DMS114 treated with DMSO at 0.1 percent for 48 hours (cell line): ENCODE measurements around the gene CCDC40.
"Not testable (repeated sequence)": the region's sequence is repeated elsewhere in the genome, so short reads cannot be mapped to it uniquely, and the experiment has no call there.

ENCODE experiments used
- DNase-seq: peaks from one replicate; lab custom pipeline; 2025; ENCODE audit not compliant: unreplicated experiment; lab: John Stamatoyannopoulos, UW

CCDC40 gene

DNA sequence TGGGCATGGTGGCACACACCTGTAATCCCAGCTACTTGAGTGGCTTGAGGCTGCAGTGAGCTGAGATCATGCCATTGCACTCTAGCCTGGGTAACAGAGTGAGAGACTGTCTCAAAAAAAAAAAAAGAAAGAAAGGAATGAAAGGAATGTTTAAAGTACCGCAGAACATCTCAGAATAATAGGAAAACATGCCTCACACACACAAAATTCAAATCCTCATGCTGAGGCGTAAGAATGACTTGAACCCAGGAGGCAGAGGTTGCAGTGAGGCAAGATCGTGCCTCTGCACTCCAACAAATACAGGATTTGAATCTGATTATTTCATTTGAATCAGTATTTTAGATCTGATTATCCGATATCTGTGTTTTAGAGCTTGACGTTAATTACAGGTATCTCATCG is 43.6 kb downstream of the CCDC40 start:
- DNase-seq = no peak

DNA sequence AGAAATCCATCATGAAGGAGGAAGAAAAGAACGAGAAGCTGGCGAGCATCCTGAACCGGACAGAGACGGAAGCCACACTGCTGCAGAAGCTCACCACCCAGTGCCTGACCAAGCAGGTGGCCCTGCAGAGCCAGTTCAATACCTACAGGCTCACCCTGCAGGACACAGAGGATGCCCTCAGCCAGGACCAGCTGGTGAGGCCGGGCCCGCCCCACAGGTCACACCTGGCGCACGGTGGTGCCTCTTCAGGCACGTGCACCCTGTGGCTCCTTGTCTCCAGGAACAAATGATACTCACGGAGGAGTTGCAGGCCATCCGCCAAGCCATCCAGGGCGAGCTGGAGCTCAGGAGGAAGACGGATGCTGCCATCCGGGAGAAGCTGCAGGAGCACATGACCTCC is 45.2 kb downstream of the CCDC40 start:
- no peak for DNase-seq

- peak; percentile 53 for DNase-seq
Observed at GRCh38 chr17:80082403-80083135, 46.1 kb downstream of the CCDC40 start.

DNA sequence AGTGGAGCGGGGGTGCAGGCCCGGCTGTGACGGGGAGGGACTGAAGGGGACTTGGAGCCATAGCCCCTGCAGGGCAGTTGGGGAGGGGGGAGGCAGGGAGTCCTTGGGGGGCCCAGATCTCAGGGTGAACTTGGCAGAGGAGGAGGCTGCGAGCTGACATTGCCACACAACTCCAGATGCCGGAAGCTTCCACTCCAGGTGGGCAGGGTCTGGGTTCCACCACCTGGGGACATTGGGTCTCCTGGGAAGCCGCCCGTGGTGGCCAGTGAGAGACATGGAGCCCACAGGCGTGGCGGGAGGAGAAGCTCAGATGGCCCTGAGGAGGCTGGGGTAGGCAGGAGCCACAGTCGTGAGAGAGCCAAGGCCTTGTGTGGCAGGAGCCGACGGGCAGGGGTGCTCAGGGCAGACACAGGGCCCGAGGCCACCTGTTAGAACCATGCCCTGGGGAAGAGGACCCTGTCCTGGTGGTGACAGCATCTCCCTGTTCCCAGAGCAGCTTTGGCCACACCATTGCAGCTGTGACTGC is 46.8 kb downstream of the CCDC40 start:
- DNase-seq = no peak

- DNase-seq = no peak
Observed at GRCh38 chr17:80084773-80085172, 48.3 kb downstream of the CCDC40 start.

DNA sequence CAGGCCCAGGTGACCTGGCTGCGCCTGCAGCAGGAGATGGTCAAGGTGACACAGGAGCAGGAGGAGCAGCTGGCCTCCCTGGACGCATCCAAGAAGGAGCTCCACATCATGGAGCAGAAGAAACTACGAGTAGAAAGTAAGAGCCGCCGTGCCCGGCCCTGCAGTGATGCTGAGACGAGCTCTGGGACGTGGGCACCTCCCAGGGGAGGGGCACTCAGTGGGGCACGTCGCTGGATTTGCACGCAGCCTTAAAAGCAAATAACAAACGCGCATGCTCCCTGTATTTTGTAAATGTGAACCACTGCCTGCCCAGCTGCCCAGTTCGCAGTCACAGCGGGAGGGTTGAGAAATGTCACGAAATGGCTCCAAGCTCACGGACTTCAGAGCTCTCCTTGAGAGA is 49.6 kb downstream of the CCDC40 start:
- no peak for DNase-seq

DNA sequence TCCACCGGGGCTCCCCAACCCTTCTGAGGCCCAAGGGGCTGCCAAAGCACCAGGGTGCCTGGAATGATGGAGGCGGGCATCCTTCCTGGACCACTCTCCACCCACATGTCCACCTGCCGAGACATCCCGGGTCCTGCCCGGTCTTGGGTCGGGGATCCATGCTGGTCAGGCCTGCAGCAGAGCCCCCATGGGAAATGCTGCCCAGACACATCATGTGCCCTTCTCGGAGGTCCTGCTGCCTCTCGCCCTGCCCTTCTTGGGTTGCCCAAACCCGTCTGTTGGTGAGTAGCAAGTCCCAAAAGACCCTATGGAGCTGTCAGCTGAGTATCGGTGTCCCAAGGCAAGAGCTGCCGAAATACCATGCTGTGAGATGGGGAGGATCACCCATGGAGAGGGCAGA is 50.2 kb downstream of the CCDC40 start:
- no peak for DNase-seq

GRCh38 chr17:80087346-80088265 is 51.2 kb downstream of the CCDC40 start:
- DNase-seq = no peak

GRCh38 chr17:80089762-80090161 is 53.3 kb downstream of the CCDC40 start:
- DNase-seq = no peak

DNA sequence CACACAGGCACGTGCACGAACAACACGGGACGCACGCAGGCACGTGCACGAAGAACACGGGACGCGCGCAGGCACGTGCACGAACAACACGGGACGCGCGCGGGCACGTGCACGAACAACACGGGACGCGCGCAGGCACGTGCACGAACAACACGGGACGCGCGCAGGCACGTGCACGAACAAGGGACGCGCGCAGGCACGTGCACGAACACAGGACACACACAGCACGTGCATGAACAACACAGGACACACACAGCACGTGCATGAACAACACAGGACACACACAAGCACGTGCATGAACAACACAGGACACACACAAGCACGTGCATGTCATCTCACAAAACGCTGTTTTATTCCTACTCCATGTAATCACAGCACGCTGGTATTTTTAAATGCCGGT is 53.7 kb downstream of the CCDC40 start:
- not testable (repeated sequence) for DNase-seq

DNA sequence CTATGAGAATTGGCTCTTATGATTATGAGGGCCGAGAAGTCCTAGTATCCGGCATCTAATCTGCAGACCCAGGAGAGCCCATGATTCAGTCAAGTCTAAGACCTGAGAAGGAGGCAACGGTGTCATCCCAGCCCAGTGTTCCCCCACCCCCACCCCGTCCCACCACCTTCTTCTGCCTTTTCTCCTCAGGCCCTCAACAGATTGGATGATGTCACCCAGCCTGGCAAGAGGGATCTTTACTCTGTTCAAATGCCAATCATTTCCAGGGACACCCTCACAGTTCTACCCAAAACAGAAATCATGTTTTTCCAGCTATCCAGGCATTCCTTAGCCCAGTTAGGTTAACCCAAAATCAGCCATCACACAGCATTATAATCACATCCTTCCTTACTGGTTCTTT is 54.9 kb downstream of the CCDC40 start:
- no peak for DNase-seq

DNA sequence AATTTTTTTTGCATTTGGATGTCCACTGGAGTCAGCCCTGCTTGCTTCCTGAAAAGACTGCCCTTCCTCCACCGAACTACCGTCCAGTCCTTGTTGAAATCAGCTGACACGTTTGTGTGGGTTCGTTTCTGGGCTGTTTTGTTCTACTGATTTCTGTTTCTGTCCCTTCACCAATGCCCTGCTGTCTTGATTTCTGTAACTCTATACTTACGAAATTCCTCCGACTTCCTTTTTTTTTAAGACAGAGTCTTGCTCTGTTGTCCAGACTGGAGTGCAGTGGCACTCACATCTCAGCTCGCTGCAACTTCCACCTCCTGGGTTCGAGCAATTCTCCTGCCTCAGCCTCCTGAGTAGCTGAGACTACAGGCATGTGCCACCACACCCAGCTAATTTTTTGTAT is 56.5 kb downstream of the CCDC40 start:
- no peak for DNase-seq

- no peak for DNase-seq
Observed at GRCh38 chr17:80095038-80095843, 58.8 kb downstream of the CCDC40 start.

GRCh38 chr17:80095844-80096475 is 59.5 kb downstream of the CCDC40 start:
- no peak for DNase-seq

- DNase-seq = no peak
Observed at GRCh38 chr17:80096561-80097021, 60.1 kb downstream of the CCDC40 start.

DNA sequence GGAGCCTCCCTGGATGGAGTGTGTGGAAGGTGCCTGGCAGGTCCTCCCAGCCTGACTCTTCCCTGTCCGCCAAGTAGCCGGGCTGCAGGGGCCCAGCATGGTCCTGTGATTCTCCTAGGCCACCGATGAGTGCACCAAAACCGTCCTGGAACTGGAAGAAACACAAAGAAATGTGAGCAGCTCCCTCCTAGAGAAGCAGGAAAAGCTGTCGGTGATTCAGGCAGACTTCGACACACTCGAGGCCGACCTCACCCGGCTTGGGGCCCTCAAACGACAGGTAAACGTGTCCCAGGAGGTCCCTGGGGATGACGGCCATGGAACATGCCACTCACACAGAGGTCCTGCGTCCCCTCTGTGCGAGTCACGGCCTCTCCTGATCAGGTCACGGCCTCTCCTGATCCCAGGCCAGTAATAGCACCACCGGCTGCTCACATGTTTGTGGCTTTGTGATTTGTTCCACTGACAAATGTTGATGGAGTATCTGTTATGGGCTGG is 60.7 kb downstream of the CCDC40 start:
- no peak for DNase-seq

- DNase-seq = no peak
Observed at GRCh38 chr17:80097844-80098691, 61.6 kb downstream of the CCDC40 start.

GRCh38 chr17:80099291-80100034 is 63.0 kb downstream of the CCDC40 start:
- no peak for DNase-seq

- no peak for DNase-seq
Observed at GRCh38 chr17:80100035-80100323, 63.5 kb downstream of the CCDC40 start.
